GM12878 (cell line): ENCODE measurements around the gene M1AP. TPM values are rescaled to one million over a fixed set of nuclear protein-coding genes. Genes with fewer than 3 reads are reported as not detected.
A peak's percentile ranks its signal among the peaks of the same experiment; 100 is the strongest.

Experiments used
- BCL11A ChIP-seq: IDR thresholded peaks from 2 replicates; pipeline ENCODE4 v1.6.1; 2011; ENCODE audit warnings: low read depth, low read length
- BMI1 ChIP-seq: fragments of 450-650 bp; IDR thresholded peaks from 2 replicates; pipeline ENCODE4 v1.6.1; 2016; ENCODE audit warnings: mild to moderate bottlenecking, moderate library complexity, borderline replicate concordance
- ESRRA ChIP-seq: IDR thresholded peaks from 2 replicates; pipeline ENCODE4 v1.6.1; 2012; ENCODE audit warnings: mild to moderate bottlenecking, low read length, improper control_type of control experiment
- ETV6 ChIP-seq, 2 experiments: fragments of 450-650 bp in 1 of 2; IDR thresholded peaks in 1 of 2; conservative IDR thresholded peaks in 1 of 2; 2 replicates each; pipeline ENCODE4 v1.6.1; 2014; ENCODE audit warnings: antibody characterized with exemption in 1 of 2, borderline replicate concordance in 1 of 2, low read depth in 1 of 2, mild to moderate bottlenecking in 1 of 2, moderate library complexity in 1 of 2
- EZH2 ChIP-seq: IDR thresholded peaks from 2 replicates; pipeline ENCODE4 v1.6.1; 2012; ENCODE audit warnings: low read depth, mild to moderate bottlenecking, control low read depth, inconsistent platforms, low read length, borderline replicate concordance; ENCODE audit not compliant: control insufficient read depth
- GABPA ChIP-seq: IDR thresholded peaks from 2 replicates; pipeline ENCODE4 v1.6.1; 2014; ENCODE audit warnings: antibody characterized with exemption, low read depth, mild to moderate bottlenecking, inconsistent platforms
- GATAD2B ChIP-seq: fragments of 450-650 bp; conservative IDR thresholded peaks from 2 replicates; pipeline ENCODE4 v1.6.1; 2017; ENCODE audit warnings: low read depth, mild to moderate bottlenecking, moderate library complexity
- HDAC2 ChIP-seq: fragments of 200-600 bp; sonication (generic); IDR thresholded peaks from 2 replicates; pipeline ENCODE4 v1.6.1; 2017
- IKZF2 ChIP-seq, 2 experiments: fragments of 450-650 bp; IDR thresholded peaks; 2 replicates each; pipeline ENCODE4 v1.6.1; 2017; ENCODE audit warnings: mild to moderate bottlenecking in 2 of 2, moderate library complexity in 2 of 2
- JUNB ChIP-seq: IDR thresholded peaks from 2 replicates; pipeline ENCODE4 v1.6.1; 2016; ENCODE audit warnings: antibody characterized with exemption, mild to moderate bottlenecking
- MTA3 ChIP-seq: IDR thresholded peaks from 2 replicates; pipeline ENCODE4 v1.6.1; 2012; ENCODE audit warnings: low read length, inconsistent platforms, borderline replicate concordance
- MYB ChIP-seq: fragments of 150-350 bp; IDR thresholded peaks from 2 replicates; pipeline ENCODE4 v1.6.1; 2014; ENCODE audit warnings: mild to moderate bottlenecking, low read depth, low read length, borderline replicate concordance
- MYC ChIP-seq: IDR thresholded peaks from 2 replicates; pipeline ENCODE4 v1.6.1; 2011; ENCODE audit warnings: mild to moderate bottlenecking, low read length, moderate library complexity, inconsistent platforms; ENCODE audit not compliant: insufficient read depth, insufficient replicate concordance, insufficient read length, severe bottlenecking
- NBN ChIP-seq: fragments of 450-650 bp; IDR thresholded peaks from 2 replicates; pipeline ENCODE4 v1.6.1; 2016
- PAX8 ChIP-seq: fragments of 450-650 bp; IDR thresholded peaks from 2 replicates; pipeline ENCODE4 v1.6.1; 2017; ENCODE audit warnings: mild to moderate bottlenecking, moderate library complexity
- POLR2A ChIP-seq: IDR thresholded peaks from 2 replicates; pipeline ENCODE4 v1.6.1; 2011; ENCODE audit warnings: low read depth, mild to moderate bottlenecking, low read length
- POLR2AphosphoS2 ChIP-seq: IDR thresholded peaks from 2 replicates; pipeline ENCODE4 v1.6.1; 2011; ENCODE audit warnings: low read depth, mild to moderate bottlenecking, low read length, improper control_type of control experiment, moderate library complexity
- STAT3 ChIP-seq: IDR thresholded peaks from 2 replicates; pipeline ENCODE4 v1.6.1; 2011; ENCODE audit warnings: low read depth, low read length, improper control_type of control experiment
- SUPT20H ChIP-seq: IDR thresholded peaks from 2 replicates; pipeline ENCODE4 v1.6.1; 2011; ENCODE audit warnings: low read depth, mild to moderate bottlenecking, low read length, moderate library complexity, borderline replicate concordance; ENCODE audit not compliant: control insufficient read depth
- TARDBP ChIP-seq: IDR thresholded peaks from 2 replicates; pipeline ENCODE4 v1.6.1; 2016; ENCODE audit warnings: borderline replicate concordance
- WRNIP1 ChIP-seq: IDR thresholded peaks from 2 replicates; pipeline ENCODE4 v1.6.1; 2011; ENCODE audit warnings: low read depth, low read length, improper control_type of control experiment, borderline replicate concordance
- YBX1 ChIP-seq: fragments of 450-650 bp; IDR thresholded peaks from 2 replicates; pipeline ENCODE4 v1.6.1; 2016; ENCODE audit warnings: antibody characterized with exemption
- polyA plus RNA-seq, 11 experiments: library from polyadenylated mRNA; depleted of rRNA in 4 of 11; unstranded in 6 of 11; stranded (reverse) in 5 of 11; fragments of >200 nt; fragmentation: Nextera tagmentation in 4 of 11; fragmentation: Illumina TruSeq in 1 of 11; extraction: Ambion mirVana in 4 of 11; extraction: Trizol in 1 of 11; gene quantifications; 1 replicate in 1 of 11; 2 replicates in 10 of 11; pipeline versions ENCODE4 v1.2.1 to v1.2.3, GENCODE V29; 2011 to 2016; ENCODE audit warnings: inconsistent platforms in 2 of 11, missing spikeins in 2 of 11, low read depth in 1 of 11
- total RNA-seq, 4 experiments: library from RNA; depleted of rRNA in 3 of 4; stranded (reverse); fragments of >200 nt in 3 of 4; fragmentation: Illumina TruSeq in 1 of 4; extraction: Trizol in 1 of 4; gene quantifications; 2 replicates each; pipeline versions ENCODE4 v1.2.1 to v1.2.3, GENCODE V29; 2013 to 2021
- TF ChIP-seq, protein P1 (sequence below): fragments of 450-650 bp; IDR thresholded peaks from 2 replicates; pipeline ENCODE4 v1.6.1; 2017; ENCODE audit warnings: mild to moderate bottlenecking, low read depth, inconsistent platforms; ENCODE audit not compliant: poor library complexity, severe bottlenecking
- TF ChIP-seq, protein P2 (sequence below): fragments of 450-650 bp; IDR thresholded peaks from 2 replicates; pipeline ENCODE4 v1.6.1; 2018; ENCODE audit warnings: mild to moderate bottlenecking, low read depth, moderate library complexity; ENCODE audit not compliant: partially characterized antibody
- TF ChIP-seq, protein P3 (sequence below): fragments of 450-650 bp; IDR thresholded peaks from 2 replicates; pipeline ENCODE4 v1.6.1; 2017; ENCODE audit warnings: borderline replicate concordance

M1AP gene
- total and polyA plus RNA-seq, 10 of the 15 experiments (the other 5 are each of a cell fraction or from before 2014, with no cell fraction given), result 0.04 to 0.32 (median 0.16) TPM; not detected in 4

DNA sequence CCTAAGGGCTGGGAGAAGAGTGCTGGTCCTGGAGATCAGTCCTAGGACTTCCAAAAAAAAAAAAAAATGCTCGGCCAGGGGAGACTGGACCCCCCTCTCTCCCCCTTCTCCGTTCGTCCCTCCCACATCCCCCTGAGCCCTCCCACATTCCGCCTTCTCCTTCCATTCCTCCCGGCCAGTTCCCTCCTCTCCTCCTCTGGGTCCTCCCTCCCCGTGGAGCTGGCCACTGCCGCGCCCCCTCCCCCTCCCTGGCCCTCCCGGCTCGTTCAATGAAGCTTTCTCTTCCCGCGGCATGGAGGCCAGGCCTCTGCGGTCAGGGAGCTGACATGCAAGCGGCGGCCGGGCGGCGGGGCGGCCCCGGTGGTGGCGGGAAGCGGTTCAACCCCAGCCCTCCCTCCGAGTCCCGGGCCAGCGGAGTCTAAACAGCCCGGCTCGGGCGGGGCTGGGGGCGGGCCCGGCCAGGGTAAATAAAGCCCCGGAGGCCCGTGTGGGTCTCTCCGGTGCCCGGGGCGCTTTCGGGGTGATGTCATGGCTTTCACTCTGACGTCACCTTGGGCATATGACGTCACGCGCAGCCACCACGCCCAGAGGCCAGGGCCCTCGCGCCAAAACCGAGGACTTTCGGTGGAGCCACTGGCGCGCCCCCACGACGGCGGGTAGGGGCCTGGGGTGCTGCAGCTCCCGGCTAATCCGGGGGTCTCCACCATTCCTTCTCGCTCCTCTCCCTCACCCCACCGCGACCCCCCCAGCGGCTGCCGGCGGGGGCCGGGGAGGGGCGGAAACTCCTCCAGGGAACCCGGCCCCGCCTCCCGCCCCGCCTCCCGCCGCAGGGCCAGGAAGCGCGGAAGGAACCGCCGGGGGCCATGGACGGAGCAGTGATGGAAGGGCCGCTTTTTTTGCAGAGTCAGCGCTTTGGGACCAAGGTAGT, 94.0 kb downstream of the M1AP start, which contains the start of the genes DOK1 and LOXL3 (continued):
- TF ChIP-seq POLR2AphosphoS2, result 0 out of 2 replicates have a peak, but pooled peaks have one; percentile 45
- TF ChIP-seq, protein P1, sequence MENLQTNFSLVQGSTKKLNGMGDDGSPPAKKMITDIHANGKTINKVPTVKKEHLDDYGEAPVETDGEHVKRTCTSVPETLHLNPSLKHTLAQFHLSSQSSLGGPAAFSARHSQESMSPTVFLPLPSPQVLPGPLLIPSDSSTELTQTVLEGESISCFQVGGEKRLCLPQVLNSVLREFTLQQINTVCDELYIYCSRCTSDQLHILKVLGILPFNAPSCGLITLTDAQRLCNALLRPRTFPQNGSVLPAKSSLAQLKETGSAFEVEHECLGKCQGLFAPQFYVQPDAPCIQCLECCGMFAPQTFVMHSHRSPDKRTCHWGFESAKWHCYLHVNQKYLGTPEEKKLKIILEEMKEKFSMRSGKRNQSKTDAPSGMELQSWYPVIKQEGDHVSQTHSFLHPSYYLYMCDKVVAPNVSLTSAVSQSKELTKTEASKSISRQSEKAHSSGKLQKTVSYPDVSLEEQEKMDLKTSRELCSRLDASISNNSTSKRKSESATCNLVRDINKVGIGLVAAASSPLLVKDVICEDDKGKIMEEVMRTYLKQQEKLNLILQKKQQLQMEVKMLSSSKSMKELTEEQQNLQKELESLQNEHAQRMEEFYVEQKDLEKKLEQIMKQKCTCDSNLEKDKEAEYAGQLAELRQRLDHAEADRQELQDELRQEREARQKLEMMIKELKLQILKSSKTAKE, result no peak
- TF ChIP-seq YBX1, result no peak
- TF ChIP-seq ESRRA, result no peak; the same call in 1 of the 2 replicates
- no peak for TF ChIP-seq BCL11A
- TF ChIP-seq STAT3, result no peak
- no peak for TF ChIP-seq PAX8
- no peak for TF ChIP-seq ETV6 (conservative IDR thresholded peaks at IDR 0.05 in 1 of 2, IDR thresholded peaks at IDR 0.05 in 1 of 2; ENCODE audit: borderline replicate concordance in 1 of 2, low read depth in 1 of 2)
- TF ChIP-seq TARDBP, result no peak
- peak; percentile 47 to 49; a peak in 3 of 4 replicates for TF ChIP-seq IKZF2 (IDR thresholded peaks at IDR 0.05)
- TF ChIP-seq MYB, result no peak
- TF ChIP-seq EZH2, result no peak
- TF ChIP-seq HDAC2, result no peak
- TF ChIP-seq POLR2A, result peak; percentile 62
- TF ChIP-seq MTA3, result no peak
- TF ChIP-seq BMI1, result no peak
- TF ChIP-seq GABPA, result no peak
- TF ChIP-seq, protein P2, sequence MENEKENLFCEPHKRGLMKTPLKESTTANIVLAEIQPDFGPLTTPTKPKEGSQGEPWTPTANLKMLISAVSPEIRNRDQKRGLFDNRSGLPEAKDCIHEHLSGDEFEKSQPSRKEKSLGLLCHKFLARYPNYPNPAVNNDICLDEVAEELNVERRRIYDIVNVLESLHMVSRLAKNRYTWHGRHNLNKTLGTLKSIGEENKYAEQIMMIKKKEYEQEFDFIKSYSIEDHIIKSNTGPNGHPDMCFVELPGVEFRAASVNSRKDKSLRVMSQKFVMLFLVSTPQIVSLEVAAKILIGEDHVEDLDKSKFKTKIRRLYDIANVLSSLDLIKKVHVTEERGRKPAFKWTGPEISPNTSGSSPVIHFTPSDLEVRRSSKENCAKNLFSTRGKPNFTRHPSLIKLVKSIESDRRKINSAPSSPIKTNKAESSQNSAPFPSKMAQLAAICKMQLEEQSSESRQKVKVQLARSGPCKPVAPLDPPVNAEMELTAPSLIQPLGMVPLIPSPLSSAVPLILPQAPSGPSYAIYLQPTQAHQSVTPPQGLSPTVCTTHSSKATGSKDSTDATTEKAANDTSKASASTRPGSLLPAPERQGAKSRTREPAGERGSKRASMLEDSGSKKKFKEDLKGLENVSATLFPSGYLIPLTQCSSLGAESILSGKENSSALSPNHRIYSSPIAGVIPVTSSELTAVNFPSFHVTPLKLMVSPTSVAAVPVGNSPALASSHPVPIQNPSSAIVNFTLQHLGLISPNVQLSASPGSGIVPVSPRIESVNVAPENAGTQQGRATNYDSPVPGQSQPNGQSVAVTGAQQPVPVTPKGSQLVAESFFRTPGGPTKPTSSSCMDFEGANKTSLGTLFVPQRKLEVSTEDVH, result peak; percentile 83
- TF ChIP-seq, protein P3, sequence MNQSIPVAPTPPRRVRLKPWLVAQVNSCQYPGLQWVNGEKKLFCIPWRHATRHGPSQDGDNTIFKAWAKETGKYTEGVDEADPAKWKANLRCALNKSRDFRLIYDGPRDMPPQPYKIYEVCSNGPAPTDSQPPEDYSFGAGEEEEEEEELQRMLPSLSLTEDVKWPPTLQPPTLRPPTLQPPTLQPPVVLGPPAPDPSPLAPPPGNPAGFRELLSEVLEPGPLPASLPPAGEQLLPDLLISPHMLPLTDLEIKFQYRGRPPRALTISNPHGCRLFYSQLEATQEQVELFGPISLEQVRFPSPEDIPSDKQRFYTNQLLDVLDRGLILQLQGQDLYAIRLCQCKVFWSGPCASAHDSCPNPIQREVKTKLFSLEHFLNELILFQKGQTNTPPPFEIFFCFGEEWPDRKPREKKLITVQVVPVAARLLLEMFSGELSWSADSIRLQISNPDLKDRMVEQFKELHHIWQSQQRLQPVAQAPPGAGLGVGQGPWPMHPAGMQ, result no peak
- TF ChIP-seq GATAD2B, result peak; percentile 84
- no peak for TF ChIP-seq MYC
- no peak for TF ChIP-seq WRNIP1
- TF ChIP-seq JUNB, result peak; percentile 54; the same call in 1 of the 2 replicates
- TF ChIP-seq SUPT20H, result no peak
- TF ChIP-seq NBN, result peak; percentile 100
